ENCODE data around the gene TMEM179.
"Not testable (repeated sequence)": the region's sequence is repeated elsewhere in the genome, so short reads cannot be mapped to it uniquely, and the experiment has no call there.

The TMEM179 gene

DNA sequence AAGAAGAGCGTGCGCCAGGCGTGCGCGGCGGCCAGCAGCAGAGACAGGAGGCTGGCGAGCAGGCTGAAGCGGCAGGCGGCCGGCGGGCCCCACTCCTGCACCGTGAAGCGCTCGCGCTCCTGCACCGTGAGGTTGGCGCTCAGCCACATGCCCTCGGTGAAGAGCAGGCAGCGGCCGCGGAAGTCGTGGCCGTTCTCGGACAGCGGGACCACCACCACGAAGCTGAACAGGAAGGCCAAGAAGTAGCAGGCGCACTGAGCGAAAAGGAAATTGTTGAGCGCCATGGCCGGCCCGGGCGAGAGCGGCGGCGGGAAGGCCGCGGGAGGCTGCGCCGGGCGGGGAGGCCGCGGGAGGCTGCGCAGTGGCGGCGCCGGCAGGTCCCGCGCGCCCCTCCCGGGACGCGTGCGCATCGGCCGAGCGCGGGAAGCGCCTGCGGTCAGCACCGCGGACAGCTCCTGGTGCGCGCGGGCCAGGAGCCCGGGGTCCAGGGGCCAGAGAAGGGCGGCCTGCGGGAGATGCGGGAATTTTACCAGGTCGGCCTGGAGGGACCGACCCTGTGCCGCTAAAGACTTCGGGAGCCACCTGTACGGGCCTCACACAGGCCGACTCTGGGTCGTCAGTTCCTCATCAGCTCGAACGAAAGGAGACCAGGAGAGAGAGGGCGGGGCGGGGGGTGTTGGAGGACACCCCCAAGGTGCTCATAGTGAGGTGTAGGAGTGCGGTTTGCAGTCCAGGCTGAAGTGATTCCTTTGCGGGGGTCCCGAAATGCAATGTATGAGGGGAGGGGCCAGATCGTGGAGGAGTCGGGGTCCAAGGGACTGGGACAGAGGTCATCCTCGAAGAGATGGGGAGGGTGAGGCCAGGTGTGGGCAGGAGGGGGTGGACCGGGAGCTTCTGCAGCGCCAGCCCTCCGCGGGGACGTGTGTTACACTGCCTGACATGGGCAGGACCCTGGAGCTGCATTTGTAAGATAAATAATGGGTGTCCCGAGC lies at the start of gene TMEM179:
TSS of gene TMEM179 (minus strand) at position 315 of the 992 bp plus-strand sequence. CDS start at position 284, 31 bp downstream.
- no peak within 1 kb of the TSS for H3K27ac Mint-ChIP-seq
- H3K4me1 Mint-ChIP-seq (ENCODE audit: low read depth), result peaks cover 3% of the 10 kb centered on the region
- no peaks in the 10 kb centered on the region for H3K36me3 Mint-ChIP-seq (ENCODE audit: low read depth)
- H3K9me3 Mint-ChIP-seq, result no peaks in the 10 kb centered on the region
- H3K4me3 Mint-ChIP-seq, result peak within 1 kb of the TSS; percentile 26
- peaks cover 56% of the 10 kb centered on the region for H3K27me3 Mint-ChIP-seq

DNA sequence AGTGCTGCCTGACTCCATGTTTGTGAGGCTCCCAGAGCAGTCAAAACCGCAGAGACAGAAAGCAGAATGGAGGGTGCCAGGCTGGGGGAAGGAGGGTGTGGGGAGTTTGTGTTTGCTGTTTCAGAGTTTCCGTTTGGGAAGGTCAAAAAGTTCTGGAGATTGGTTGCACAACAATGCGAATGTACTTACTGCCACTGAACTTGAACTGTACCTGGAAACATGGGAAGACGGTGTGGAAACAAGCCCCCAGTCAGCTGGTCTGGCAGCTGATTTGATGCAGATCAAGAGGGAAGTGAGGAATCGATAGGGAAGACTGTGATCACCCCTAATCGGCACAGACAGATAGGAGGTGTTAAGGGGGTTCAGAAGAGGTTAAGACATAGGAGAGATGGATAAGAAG lies 49.5 kb upstream of the TMEM179 start:
- H3K4me3 Mint-ChIP-seq, result no peak overlapping the region
- H3K9me3 Mint-ChIP-seq, result peaks cover 3% of the 10 kb centered on the region
- peaks cover 36% of the 10 kb centered on the region for H3K4me1 Mint-ChIP-seq (ENCODE audit: low read depth)
- H3K27me3 Mint-ChIP-seq, result peaks cover 7% of the 10 kb centered on the region
- H3K36me3 Mint-ChIP-seq (ENCODE audit: low read depth), result peaks cover 4% of the 10 kb centered on the region
- H3K27ac Mint-ChIP-seq, result no peak overlapping the region

DNA sequence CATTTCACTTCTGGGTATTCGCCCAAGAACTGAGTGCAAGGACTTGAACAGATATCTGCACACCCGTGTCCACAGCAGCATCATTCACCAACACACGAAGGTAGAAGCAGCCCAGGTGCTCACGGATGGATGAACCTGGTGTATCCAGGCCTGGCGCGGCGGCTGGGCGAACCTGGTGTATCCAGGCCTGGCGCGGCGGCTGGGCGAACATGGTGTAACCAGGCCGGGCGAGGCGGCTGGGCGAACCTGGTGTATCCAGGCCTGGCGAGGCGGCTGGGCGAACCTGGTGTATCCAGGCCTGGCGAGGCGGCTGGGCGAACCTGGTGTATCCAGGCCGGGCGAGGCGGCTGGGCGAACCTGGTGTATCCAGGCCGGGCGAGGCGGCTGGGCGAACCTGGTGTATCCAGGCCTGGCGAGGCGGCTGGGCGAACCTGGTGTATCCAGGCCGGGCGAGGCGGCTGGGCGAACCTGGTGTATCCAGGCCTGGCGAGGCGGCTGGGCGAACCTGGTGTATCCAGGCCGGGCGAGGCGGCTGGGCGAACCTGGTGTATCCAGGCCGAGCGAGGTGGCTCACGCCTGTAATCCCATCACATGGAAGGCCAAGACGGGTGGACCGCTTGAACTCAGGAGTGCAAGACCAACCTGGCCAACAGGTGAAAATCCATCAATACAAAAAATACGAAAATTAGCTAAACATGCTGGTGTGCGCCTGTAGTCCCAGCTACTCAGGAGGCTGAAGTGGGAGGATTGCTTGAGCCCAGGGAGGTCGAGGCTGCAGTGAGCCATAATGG lies 48.8 kb upstream of the TMEM179 start:
- H3K4me1 Mint-ChIP-seq (ENCODE audit: low read depth), result peaks cover 28% of the 10 kb centered on the region
- H3K36me3 Mint-ChIP-seq (ENCODE audit: low read depth); H3K27ac Mint-ChIP-seq; H3K27me3 Mint-ChIP-seq; H3K4me3 Mint-ChIP-seq; H3K9me3 Mint-ChIP-seq: not testable (repeated sequence)

DNA sequence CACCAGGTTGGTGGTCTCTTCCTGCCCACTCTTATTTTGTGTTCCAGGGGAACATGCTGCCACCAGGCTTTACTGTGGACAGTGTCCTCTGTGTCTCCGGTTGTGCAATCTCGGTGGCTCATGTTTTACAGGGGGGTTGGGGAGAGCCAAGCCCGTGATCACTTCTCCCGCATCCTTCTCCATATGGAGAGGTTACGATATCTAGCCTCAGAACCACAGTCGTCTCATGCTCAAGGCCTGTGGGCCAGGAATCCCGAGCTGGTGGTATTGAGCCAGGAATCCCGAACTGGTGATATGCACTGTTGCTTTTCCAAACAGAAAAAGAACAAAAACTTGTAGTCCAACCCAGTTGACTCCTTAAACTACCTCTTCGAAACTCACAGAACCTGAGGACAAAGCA lies 47.8 kb upstream of the TMEM179 start:
- H3K36me3 Mint-ChIP-seq (ENCODE audit: low read depth), result peaks cover 4% of the 10 kb centered on the region
- H3K4me3 Mint-ChIP-seq, result no peak overlapping the region
- H3K27me3 Mint-ChIP-seq, result peaks cover 4% of the 10 kb centered on the region
- H3K27ac Mint-ChIP-seq, result no peak overlapping the region
- H3K4me1 Mint-ChIP-seq (ENCODE audit: low read depth), result peaks cover 19% of the 10 kb centered on the region
- H3K9me3 Mint-ChIP-seq, result peaks cover 3% of the 10 kb centered on the region

DNA sequence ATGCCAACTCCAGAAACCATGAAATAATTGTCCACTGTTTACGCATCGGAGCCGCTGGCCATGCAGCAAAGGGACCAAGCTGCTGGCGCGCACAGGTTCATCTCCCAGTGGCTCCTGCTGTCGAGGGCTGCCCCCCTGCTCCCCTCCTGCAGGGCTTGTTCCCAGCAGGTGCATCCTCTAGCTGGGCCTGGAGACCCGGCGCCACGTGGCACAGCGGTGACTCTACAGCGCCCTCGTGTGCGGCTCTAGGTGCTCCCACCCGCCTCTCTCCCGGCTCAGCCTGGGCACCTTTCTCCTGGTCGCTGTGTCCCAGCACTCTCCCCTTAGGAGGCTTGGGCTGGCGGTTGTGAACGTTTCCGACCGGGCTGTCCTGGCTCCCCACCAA lies 47.3 kb upstream of the TMEM179 start:
- peaks cover 4% of the 10 kb centered on the region for H3K36me3 Mint-ChIP-seq (ENCODE audit: low read depth)
- no peak overlapping the region for H3K4me3 Mint-ChIP-seq
- H3K27ac Mint-ChIP-seq, result no peak overlapping the region
- peaks cover 14% of the 10 kb centered on the region for H3K4me1 Mint-ChIP-seq (ENCODE audit: low read depth)
- H3K9me3 Mint-ChIP-seq, result peaks cover 3% of the 10 kb centered on the region
- H3K27me3 Mint-ChIP-seq, result peaks cover 4% of the 10 kb centered on the region

DNA sequence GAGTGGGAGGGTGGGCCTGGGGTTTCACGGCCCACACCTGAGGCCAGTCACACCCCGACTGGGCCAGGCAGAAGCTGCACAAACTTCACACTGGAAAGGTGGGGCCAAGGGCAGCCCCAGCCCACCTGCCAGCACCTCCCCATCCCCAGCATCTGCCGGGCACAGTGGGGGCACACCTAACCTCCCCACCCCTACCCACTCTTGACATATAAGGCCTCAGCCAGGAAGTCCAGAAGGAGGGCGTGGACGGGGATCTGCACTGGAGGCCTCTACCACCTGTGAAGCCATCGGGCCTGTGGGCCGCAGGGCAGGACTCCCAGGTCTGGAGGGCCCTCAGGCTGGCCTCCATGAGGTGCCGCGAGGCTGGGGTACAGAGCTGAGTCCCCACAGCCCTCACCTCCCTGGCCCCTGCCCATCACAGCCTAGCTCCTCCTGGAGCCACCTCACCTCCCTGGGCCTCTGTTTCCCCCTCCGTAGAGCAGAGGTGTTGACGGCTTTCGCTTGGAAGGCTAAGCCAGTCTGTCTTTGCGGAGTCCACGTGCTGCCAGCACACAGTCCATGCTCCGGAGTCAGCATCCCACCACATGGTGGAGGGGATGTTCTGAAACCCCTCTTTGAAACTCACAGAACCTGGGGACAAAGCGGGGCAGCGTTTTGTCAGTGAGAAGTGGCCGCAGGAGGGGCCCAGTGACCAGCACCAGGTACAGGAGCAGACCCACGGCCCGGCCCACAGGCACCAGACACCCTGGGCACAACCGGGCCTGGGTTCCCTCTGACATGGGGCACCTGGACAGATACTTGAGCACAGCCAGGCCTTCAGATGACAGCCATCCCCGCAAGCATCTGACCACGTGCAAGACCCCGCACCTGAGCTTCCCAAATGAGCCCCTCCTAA lies 46.7 kb upstream of the TMEM179 start:
- Mint-ChIP-seq H3K27ac (no peak overlapping the region), H3K4me3 (no peak overlapping the region), H3K36me3 (ENCODE audit: low read depth) (peaks cover 4% of the 10 kb centered on the region), H3K9me3 (peaks cover 3% of the 10 kb centered on the region), H3K27me3 (peaks cover 4% of the 10 kb centered on the region), H3K4me1 (ENCODE audit: low read depth) (peaks cover 7% of the 10 kb centered on the region)

DNA sequence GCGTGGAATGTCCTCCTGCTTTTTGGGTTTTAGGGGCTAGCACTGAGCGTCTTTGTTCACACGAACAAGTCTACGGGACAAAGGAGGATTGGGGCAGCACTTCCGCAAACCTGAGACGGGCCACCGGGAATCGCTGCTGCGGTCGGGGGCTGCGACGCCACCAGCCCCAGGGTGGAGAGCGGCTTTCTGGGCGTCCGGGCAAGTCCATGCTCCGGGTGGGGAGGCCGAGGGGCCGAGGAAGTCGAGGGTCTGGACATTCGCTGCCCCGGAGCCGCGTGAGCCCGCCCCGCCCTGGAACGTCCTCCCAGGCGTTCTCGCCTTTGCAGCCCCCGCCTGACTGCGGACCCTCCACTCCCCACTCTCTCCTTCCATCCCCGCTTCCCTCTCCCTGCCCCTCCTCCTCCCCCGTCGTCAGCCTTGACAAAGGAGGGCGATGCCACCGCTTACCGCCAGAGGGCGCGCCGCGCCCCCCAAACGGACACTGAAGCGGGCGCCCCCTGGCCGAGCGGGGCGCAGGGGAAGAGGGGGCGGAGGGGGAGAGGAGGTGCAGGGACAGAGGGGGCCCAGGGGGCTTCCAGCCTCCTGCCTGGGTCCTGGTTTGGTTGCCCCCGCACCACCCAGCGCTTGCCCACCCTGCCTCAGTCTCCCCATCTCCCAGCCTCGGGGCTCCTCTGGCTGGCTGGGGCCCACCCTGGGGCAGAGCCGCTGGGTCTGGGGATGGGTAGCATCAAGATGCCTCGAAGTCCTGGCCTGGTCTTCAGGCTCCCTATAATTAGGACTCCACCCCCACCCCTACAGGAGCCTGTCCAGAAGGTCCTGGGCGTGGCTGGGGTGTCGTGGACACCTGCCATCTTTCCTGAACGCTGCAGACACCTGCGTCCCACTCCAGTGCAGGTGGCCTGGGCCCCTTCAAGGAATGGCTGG lies 45.7 kb upstream of the TMEM179 start:
- peak overlapping the region; percentile 48 for H3K4me3 Mint-ChIP-seq
- H3K4me1 Mint-ChIP-seq (ENCODE audit: low read depth), result peaks cover 4% of the 10 kb centered on the region
- H3K36me3 Mint-ChIP-seq (ENCODE audit: low read depth), result peaks cover 4% of the 10 kb centered on the region

DNA sequence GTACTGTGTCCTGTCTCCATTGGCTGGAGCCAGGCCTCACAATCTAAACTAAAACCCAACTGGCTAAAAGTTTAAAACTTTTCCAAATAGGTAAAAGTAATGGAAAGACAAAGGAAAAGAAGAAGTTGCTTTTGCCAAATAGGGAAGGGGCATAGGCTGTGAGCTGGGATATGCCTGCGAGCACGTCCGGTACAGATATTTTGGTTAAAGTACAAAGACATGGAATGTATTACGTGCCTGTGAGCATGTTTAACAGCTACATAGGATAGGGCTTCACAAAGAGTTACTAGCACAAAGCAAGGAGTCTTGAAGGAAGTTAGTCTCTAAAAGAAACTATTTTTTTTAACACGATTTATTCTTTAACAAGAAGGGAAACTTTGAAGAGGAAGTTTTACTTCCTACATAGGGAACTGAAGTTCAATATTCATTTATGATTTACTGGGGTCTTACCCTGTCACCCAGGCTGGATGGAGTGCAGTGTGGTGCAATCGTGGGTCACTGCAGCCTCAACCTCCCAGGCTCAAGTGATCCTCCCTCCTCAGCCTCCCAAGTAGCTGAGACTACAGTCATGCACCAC lies 43.0 kb upstream of the TMEM179 start:
- Mint-ChIP-seq H3K4me1 (ENCODE audit: low read depth) (peaks cover 4% of the 10 kb centered on the region), H3K9me3 (no peaks in the 10 kb centered on the region), H3K36me3 (ENCODE audit: low read depth) (no peaks in the 10 kb centered on the region), H3K27me3 (peaks cover 4% of the 10 kb centered on the region), H3K4me3 (no peak overlapping the region), H3K27ac (no peak overlapping the region)

More for the DNA sequence above, 45.7 kb upstream of the TMEM179 start:
- Mint-ChIP-seq H3K27me3 (peaks cover 4% of the 10 kb centered on the region), H3K9me3 (peaks cover 3% of the 10 kb centered on the region), H3K27ac (no peak overlapping the region)

DNA sequence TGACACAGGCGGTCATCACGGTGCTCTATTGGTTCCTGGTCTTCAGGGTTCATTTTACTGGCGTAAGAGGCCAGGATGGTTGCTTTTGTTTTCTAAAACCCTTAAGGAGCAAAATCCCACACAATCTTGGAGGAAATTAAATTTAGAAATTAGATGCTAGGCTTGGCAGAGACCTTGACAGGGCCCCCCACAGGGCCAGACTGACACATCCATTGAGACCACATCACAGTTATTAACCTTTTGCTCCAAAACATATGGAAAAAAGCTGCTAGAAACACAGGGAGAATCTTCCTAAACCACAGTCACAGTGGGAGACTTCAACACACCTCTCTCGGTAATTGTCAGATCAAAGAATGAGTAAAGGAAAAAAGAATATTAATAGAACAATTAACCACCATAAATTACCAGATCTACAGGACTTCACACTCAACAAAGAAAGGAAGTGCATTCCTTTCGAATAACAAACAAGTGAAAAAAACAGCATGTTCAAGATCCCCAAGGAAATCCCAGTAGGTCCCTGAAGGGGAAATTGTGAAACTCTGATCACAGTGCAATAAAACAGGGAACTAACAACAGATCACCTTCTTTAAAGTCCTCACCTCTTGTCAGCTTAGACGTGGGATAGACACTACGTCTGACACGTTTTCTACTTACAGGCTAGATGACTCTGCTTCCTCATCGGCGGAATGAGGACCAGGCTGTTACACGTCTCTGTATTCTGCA lies 40.2 kb upstream of the TMEM179 start:
- Mint-ChIP-seq H3K27ac (no peak overlapping the region), H3K4me3 (no peak overlapping the region), H3K4me1 (ENCODE audit: low read depth) (peaks cover 7% of the 10 kb centered on the region), H3K36me3 (ENCODE audit: low read depth) (no peaks in the 10 kb centered on the region), H3K27me3 (peaks cover 4% of the 10 kb centered on the region), H3K9me3 (no peaks in the 10 kb centered on the region)

DNA sequence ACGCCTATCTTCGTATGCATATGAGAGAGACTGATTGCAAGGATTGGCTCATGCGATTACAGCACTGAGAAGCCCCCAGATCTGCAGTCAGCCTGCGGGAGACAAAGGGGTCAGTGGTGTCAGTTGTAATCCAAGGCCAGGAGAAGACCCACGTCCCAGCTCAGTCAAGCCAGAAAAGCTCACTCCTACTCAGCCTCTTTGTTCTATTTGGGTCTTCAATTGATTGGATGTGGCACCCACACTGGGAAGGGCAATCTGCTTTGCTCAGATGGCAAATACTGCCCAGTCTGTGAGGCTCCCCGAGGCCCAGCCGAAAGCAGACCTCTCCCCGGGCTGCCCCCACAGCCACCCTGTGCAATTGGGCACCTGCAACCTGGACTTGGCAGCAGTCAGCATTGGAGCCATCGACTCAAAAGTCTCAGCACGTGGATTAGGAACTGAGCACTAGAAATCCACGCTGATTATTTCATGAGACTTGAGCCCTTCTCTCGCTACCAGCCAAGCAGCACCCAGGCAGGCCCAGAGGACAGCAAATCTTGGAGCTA lies 39.6 kb upstream of the TMEM179 start:
- Mint-ChIP-seq H3K4me1 (ENCODE audit: low read depth) (peaks cover 4% of the 10 kb centered on the region), H3K4me3 (no peak overlapping the region), H3K27me3 (no peaks in the 10 kb centered on the region), H3K9me3 (no peaks in the 10 kb centered on the region), H3K27ac (no peak overlapping the region), H3K36me3 (ENCODE audit: low read depth) (no peaks in the 10 kb centered on the region)

DNA sequence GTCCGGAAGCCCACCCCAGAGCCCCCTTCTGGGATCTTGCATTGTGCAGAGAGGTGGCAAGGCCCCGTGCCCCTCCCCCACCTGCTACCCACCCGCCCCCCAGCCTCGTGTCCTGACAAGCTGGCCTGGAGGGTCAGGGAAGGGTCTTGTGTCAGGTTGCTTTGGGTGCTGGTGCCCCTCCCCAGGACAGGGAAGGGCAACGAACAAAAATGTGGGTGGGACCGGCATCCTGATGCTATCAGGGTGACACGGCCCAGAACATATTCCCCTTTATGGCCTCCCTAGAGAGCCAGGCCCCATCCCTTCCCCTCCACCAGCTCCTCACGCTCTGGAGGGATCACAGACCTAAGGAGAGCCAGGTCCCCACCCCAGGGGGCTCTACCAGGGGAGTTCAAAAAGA lies 38.7 kb upstream of the TMEM179 start:
- Mint-ChIP-seq H3K4me1 (ENCODE audit: low read depth) (peaks cover 4% of the 10 kb centered on the region), H3K9me3 (no peaks in the 10 kb centered on the region), H3K36me3 (ENCODE audit: low read depth) (no peaks in the 10 kb centered on the region), H3K27me3 (peaks cover 7% of the 10 kb centered on the region), H3K27ac (no peak overlapping the region), H3K4me3 (no peak overlapping the region)

DNA sequence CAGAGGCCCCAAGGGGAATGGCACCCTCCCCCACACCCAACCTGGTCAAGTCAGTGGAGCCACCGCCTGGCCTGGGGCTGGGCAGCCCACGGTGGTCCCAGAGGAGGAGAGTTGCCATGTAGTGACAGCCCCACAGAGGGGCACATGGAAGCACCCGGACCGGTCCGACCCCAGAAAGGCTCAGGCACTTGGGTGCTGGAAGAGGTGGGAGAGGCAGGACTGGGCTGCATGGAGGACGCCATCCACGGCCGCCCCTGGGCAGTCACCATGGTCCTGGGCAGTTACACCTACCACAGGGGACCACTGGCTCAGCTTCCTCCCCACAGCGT lies 37.9 kb upstream of the TMEM179 start:
- Mint-ChIP-seq H3K4me1 (ENCODE audit: low read depth) (peaks cover 4% of the 10 kb centered on the region), H3K9me3 (no peaks in the 10 kb centered on the region), H3K27me3 (peaks cover 11% of the 10 kb centered on the region), H3K27ac (no peak overlapping the region), H3K36me3 (ENCODE audit: low read depth) (no peaks in the 10 kb centered on the region), H3K4me3 (no peak overlapping the region)

All from stimulated activated naive CD8-positive, alpha-beta T cell treated with anti-CD3 and anti-CD28 coated beads, Interleukin-15, Interleukin-2, amounts not matched to agents 100 ng/mL and 50 ng/mL, for 24 hours (primary cell).